Stimulated activated CD8-positive, alpha-beta memory T cell treated with anti-CD3 and anti-CD28 coated beads, Interleukin-15, amount 100 ng/mL, for 1 hour (primary cell): ENCODE measurements around the gene UNCX.

Experiments
- DNase-seq: peaks from one replicate; pipeline ENCODE4 v3.0.0-alpha.2; 2020; ENCODE audit warnings: low read depth

The UNCX gene

GRCh38 chr7:1232103-1232466 is 587 bp upstream of the UNCX start:
- DNase-seq = no peak

GRCh38 chr7:1233333-1234048 is 819 bp downstream of the UNCX start:
- no peak for DNase-seq

- DNase-seq = no peak
These were observed 1.6 kb downstream of the UNCX start for GRCh38 chr7:1234049-1234880.

GRCh38 chr7:1234881-1235500 is 2.3 kb downstream of the UNCX start:
- no peak for DNase-seq

GRCh38 chr7:1235501-1236131 is 2.9 kb downstream of the UNCX start:
- DNase-seq = no peak

GRCh38 chr7:1236132-1236661 is 3.5 kb downstream of the UNCX start:
- no peak for DNase-seq

- DNase-seq = no peak
These were observed 4.4 kb downstream of the UNCX start for GRCh38 chr7:1236831-1237701.

- no peak for DNase-seq
These were observed 5.1 kb downstream of the UNCX start for GRCh38 chr7:1237704-1238255.

- DNase-seq = no peak
These were observed 5.8 kb downstream of the UNCX start for GRCh38 chr7:1238450-1238882.

- DNase-seq = no peak
These were observed 6.5 kb downstream of the UNCX start for GRCh38 chr7:1238931-1239802.

- no peak for DNase-seq
These were observed 7.3 kb downstream of the UNCX start for GRCh38 chr7:1239803-1240516.

GRCh38 chr7:1240517-1241257 is 8.0 kb downstream of the UNCX start:
- DNase-seq = no peak

- no peak for DNase-seq
These were observed 8.6 kb downstream of the UNCX start for GRCh38 chr7:1241258-1241602.

- DNase-seq = no peak
These were observed 9.1 kb downstream of the UNCX start for GRCh38 chr7:1241603-1242255.

- DNase-seq = no peak
These were observed 9.6 kb downstream of the UNCX start for GRCh38 chr7:1242256-1242605.

- DNase-seq = no peak
These were observed 10.1 kb downstream of the UNCX start for GRCh38 chr7:1242606-1243289.

GRCh38 chr7:1243290-1243963 is 10.8 kb downstream of the UNCX start:
- DNase-seq = no peak
